Nephron (organoid): ENCODE measurements around the gene MEFV.
A peak's percentile ranks its signal among the peaks of the same experiment; 100 is the strongest.

Experiments
- H3K27ac Mint-ChIP-seq, 3 experiments: 2 replicates each; pipeline ENCODE4 v1.8.0; 2020; ENCODE audit warnings: mixed read lengths in 3 of 3, mild to moderate bottlenecking in 2 of 3, moderate library complexity in 1 of 3
- H3K27me3 Mint-ChIP-seq: 2 replicates; pipeline ENCODE4 v1.8.0; 2021; ENCODE audit warnings: low read depth, mild to moderate bottlenecking, moderate library complexity, mixed read lengths
- H3K36me3 Mint-ChIP-seq: 2 replicates; pipeline ENCODE4 v1.8.0; 2020; ENCODE audit warnings: low read depth, mixed read lengths
- H3K4me1 Mint-ChIP-seq: 2 replicates; pipeline ENCODE4 v1.8.0; 2020; ENCODE audit warnings: mixed read lengths
- H3K4me3 Mint-ChIP-seq, 3 experiments: 2 replicates each; pipeline ENCODE4 v1.8.0; 2020; ENCODE audit warnings: mild to moderate bottlenecking in 3 of 3, mixed read lengths in 3 of 3, moderate library complexity in 2 of 3
- H3K9me3 Mint-ChIP-seq: 2 replicates; pipeline ENCODE4 v1.8.0; 2020; ENCODE audit warnings: mixed read lengths
- TF ChIP-seq, protein P1 (sequence below), 3 experiments: fragments of 200-600 bp; sonication (generic); IDR thresholded peaks; one replicate each; pipeline ENCODE4 v1.5.0; 2021; ENCODE audit warnings: antibody characterized with exemption in 3 of 3; ENCODE audit not compliant: unreplicated experiment in 3 of 3

The MEFV gene

DNA sequence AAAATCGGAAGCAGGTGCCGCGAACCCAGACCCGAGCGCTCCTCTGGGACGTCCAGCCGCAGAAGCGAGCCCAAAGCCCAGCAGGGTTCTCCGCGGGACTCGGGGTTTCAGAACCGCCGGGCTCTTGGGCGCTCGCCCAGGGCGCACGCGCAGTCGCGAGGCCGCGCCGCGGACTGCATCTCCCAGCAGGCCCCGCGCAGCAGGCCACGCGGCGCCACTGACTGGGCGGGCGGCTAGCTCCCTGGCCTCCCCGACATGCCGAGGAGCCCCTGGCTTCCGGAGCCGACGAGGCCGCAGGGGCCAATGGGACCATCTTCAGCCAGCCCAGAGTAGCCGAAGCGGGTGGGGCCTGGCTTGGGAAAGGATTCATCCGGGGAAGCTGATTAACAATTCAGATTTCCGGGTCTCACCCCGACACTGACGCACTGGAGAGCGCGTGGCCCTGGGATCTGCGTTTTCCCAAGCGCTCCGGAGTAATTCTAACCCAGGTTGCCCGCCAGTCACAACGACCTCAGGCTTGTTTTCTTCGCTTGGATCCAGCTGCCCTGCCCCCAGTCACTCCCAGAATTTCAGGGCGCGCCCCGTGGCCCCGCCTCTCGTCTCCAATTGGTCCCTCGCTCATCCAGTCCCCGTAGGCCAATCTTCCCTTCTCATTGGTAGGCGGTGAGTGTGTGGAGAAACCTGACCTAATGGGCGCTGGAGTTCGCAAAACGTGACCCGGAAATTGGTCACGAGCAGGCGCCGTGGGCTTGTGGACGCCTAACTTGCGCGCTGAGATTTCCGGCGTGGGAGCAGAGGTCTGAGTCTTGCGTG lies 26.5 kb upstream of the MEFV start, which contains the start of gene ZNF263:
Gene ZNF263, plus strand, starts transcription at position 762 of the 813 bp plus-strand sequence. CDS start 328 bp downstream, outside the sequence.
- Mint-ChIP-seq H3K27ac (peak within 1 kb of the TSS; percentile 96 to 99 (median 99)), H3K4me3 (peak within 1 kb of the TSS; percentile 91 to 99 (median 95)), H3K36me3 (peaks cover 46% of the 10 kb centered on the region), H3K9me3 (peaks cover 25% of the 10 kb centered on the region), H3K4me1 (peaks cover 15% of the 10 kb centered on the region), H3K27me3 (no peaks in the 10 kb centered on the region)
- TF ChIP-seq, protein P1, sequence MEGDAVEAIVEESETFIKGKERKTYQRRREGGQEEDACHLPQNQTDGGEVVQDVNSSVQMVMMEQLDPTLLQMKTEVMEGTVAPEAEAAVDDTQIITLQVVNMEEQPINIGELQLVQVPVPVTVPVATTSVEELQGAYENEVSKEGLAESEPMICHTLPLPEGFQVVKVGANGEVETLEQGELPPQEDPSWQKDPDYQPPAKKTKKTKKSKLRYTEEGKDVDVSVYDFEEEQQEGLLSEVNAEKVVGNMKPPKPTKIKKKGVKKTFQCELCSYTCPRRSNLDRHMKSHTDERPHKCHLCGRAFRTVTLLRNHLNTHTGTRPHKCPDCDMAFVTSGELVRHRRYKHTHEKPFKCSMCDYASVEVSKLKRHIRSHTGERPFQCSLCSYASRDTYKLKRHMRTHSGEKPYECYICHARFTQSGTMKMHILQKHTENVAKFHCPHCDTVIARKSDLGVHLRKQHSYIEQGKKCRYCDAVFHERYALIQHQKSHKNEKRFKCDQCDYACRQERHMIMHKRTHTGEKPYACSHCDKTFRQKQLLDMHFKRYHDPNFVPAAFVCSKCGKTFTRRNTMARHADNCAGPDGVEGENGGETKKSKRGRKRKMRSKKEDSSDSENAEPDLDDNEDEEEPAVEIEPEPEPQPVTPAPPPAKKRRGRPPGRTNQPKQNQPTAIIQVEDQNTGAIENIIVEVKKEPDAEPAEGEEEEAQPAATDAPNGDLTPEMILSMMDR (IDR thresholded peaks at IDR 0.05; ENCODE audit: unreplicated experiment in 3 of 3), result no peak

DNA sequence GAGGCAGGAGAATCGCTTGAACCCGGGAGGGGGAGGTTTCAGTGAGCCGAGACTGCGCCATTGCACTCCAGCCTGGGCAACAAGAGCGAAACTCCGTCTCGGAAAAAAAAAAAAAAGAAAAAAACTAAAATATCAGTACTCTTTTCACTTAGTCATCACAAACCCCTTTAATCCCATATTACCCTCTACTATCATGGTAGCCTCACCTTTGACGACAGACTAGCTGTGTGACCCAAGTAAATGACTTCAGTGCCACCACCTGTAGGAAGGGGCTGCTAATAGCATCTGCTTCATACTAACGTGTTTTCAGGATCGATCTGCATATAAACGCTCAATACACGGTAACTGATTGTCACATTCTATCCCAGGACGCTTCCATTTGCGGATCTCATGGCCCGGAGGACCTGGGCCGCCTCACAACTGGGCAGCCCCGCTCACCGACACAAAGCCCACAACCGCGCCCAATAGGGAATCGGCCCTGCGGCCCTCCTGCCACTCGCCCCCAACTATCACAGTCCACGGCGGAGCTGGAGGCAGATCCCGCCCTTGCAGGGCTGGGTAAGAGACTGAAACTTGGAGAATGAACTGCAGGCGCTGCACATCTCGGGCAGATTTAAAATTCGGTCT lies 25.8 kb upstream of the MEFV start:
- peak overlapping the region; percentile 96 to 99 (median 99) for H3K27ac Mint-ChIP-seq
- peaks cover 4% of the 10 kb centered on the region for H3K27me3 Mint-ChIP-seq
- TF ChIP-seq, protein P1 (IDR thresholded peaks at IDR 0.05; ENCODE audit: unreplicated experiment in 3 of 3), result no peak
- peak overlapping the region; percentile 91 to 99 (median 95) for H3K4me3 Mint-ChIP-seq
- peaks cover 15% of the 10 kb centered on the region for H3K4me1 Mint-ChIP-seq
- H3K36me3 Mint-ChIP-seq, result peaks cover 39% of the 10 kb centered on the region
- peaks cover 20% of the 10 kb centered on the region for H3K9me3 Mint-ChIP-seq

DNA sequence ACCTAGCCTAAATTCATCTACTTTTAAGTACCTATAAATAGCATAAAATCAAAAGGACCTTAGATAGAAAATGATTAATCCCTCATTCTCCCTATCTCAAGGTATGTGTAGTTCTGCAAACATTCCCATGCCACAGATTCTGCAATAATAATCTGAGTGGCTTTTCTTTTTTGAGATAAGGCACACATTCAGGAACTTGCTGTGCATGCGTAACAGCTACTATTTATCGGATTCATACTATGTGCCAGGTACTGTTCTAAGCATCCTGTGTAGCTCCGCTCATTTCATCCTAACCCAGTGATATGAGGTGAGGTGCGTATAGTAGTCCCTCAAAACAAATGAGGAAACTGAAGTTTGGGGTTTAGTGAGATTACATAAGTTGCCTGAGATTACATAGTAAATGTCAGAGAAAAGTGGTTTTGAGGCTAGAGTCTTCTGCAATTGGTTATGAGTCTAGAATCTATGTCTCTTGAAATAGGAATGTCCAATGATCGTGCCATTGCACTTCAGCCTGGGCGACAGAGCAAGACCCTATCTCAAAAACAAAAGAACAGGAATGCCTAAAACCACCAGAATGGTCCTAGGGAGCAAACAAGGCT lies 24.9 kb upstream of the MEFV start:
- Mint-ChIP-seq H3K36me3 (peaks cover 30% of the 10 kb centered on the region), H3K27me3 (peaks cover 9% of the 10 kb centered on the region), H3K4me1 (peaks cover 15% of the 10 kb centered on the region), H3K27ac (peak overlapping the region in 2 of 3 experiments; percentile 52 to 99), H3K4me3 (peak overlapping the region; percentile 79 to 99 (median 95)), H3K9me3 (peaks cover 14% of the 10 kb centered on the region)
- TF ChIP-seq, protein P1 (IDR thresholded peaks at IDR 0.05; ENCODE audit: unreplicated experiment in 3 of 3), result no peak

DNA sequence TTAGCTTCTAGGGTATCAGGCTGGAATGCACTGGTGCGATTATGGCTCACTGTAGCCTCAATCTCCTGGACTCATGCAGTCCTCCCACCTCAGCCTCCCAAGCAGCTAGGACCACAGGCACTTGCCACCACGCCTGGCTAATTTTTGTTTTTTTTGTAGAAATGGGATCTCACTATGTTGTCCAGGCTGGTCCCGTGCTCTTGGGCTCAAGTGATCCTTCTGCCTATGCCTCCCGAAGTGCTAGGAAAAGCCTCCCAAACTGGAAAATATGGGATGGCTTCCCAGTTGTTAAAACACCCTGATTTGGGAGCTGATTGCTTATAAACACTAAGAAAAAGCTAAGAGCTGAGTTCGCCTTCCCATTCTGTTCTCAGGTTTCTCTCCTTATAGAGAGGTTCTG lies 20.2 kb upstream of the MEFV start:
- H3K4me1 Mint-ChIP-seq, result no peaks in the 10 kb centered on the region
- H3K36me3 Mint-ChIP-seq, result no peaks in the 10 kb centered on the region
- H3K27ac Mint-ChIP-seq, result no peak overlapping the region
- H3K9me3 Mint-ChIP-seq, result no peaks in the 10 kb centered on the region
- TF ChIP-seq, protein P1 (IDR thresholded peaks at IDR 0.05; ENCODE audit: unreplicated experiment in 3 of 3), result no peak
- H3K27me3 Mint-ChIP-seq, result peaks cover 14% of the 10 kb centered on the region
- H3K4me3 Mint-ChIP-seq, result no peak overlapping the region

DNA sequence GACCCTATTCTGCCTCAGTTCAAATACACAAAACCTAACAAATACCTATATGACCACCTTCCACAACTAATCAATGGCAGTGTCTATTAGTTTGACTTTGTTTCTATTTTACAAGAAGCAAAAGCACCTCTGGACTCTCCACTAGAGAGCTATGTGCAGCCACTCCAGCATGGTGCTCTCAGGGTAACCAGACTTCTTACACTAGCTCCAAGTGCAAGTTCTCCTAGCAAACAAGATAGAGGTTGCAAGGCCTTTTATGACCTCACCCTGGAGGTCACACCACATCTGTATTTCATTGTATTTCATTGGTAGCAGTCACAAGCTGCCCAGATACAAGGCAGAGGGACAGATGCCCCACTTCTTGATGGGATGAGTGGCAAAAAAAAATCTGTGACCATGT lies 18.5 kb upstream of the MEFV start:
- H3K27ac Mint-ChIP-seq, result no peak overlapping the region
- peaks cover 14% of the 10 kb centered on the region for H3K27me3 Mint-ChIP-seq
- TF ChIP-seq, protein P1 (IDR thresholded peaks at IDR 0.05; ENCODE audit: unreplicated experiment in 3 of 3), result no peak
- no peaks in the 10 kb centered on the region for H3K4me1 Mint-ChIP-seq
- no peaks in the 10 kb centered on the region for H3K36me3 Mint-ChIP-seq
- H3K4me3 Mint-ChIP-seq, result no peak overlapping the region
- H3K9me3 Mint-ChIP-seq, result peaks cover 1% of the 10 kb centered on the region
